Chondrocyte (in vitro differentiated cells): Measurements from ENCODE around the gene MAPRE3. TPM values are rescaled to one million over a fixed set of nuclear protein-coding genes. Genes with fewer than 3 reads are reported as not detected.

Source experiments
- DNase-seq: peaks from one replicate; pipeline ENCODE4 v3.0.0; 2021; ENCODE audit warnings: mixed read lengths, low spot score
- H3K27ac Mint-ChIP-seq: one replicate; pipeline ENCODE4 v1.8.0; 2021; ENCODE audit warnings: mild to moderate bottlenecking, moderate library complexity, mixed read lengths; ENCODE audit not compliant: unreplicated experiment
- H3K27me3 Mint-ChIP-seq: 2 replicates; pipeline ENCODE4 v1.8.0; 2021; ENCODE audit warnings: low read depth, mixed read lengths
- H3K36me3 Mint-ChIP-seq: 2 replicates; pipeline ENCODE4 v1.8.0; 2021; ENCODE audit warnings: low read depth, mixed read lengths
- H3K4me1 Mint-ChIP-seq: 2 replicates; pipeline ENCODE4 v1.8.0; 2021; ENCODE audit warnings: low read depth, mild to moderate bottlenecking, mixed read lengths
- H3K4me3 Mint-ChIP-seq: one replicate; pipeline ENCODE4 v1.8.0; 2021; ENCODE audit warnings: mild to moderate bottlenecking, moderate library complexity, mixed read lengths; ENCODE audit not compliant: unreplicated experiment
- H3K9me3 Mint-ChIP-seq: 2 replicates; pipeline ENCODE4 v1.8.0; 2021; ENCODE audit warnings: low read depth, mixed read lengths
- total RNA-seq: library from RNA; stranded (reverse); gene quantifications from 3 replicates; pipeline ENCODE4 v1.2.1, GENCODE V29; 2021
- TF ChIP-seq, protein P1 (sequence below): fragments of 200-600 bp; sonication (generic); IDR thresholded peaks from 2 replicates; pipeline ENCODE4 v1.5.0; 2021; ENCODE audit warnings: antibody characterized with exemption, mild to moderate bottlenecking, moderate library complexity

Gene MAPRE3
- total RNA-seq, 1 donor from 2014 or later: 12.3 TPM

DNA sequence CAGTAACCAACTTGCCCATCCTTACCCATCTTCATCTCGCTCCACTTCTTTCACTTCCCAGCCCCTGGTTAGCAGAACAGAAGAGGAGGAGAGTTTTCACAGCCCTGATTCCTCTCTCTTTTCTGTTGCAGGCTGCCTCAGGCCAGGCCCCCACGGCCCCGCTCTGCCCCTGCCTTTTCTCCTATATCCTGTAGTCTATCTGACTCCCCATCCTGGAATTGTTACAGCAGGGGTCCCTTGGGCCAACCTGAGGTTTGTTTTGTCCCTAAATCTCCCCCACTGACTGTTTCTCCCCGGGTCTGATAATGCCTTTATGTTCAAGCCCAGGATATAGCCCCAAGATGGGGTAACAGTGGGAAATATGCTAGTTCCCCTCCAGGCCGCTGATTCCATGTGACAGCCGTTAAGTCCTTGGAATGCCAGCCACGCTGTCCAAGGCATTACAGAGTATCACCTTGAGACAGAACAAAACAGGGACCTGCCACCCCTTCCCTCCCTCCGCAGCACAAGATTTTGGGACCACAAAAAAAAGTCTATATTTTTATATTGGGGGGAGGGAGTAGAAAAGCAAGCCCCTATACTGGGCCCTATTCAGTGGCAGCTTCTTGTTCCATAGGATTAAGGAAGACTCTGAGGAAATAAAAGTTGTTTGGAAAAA lies 99.7 kb downstream of the MAPRE3 start:
- H3K4me3 Mint-ChIP-seq: peak overlapping the region; percentile 96
- no peaks in the 10 kb centered on the region for H3K9me3 Mint-ChIP-seq
- H3K4me1 Mint-ChIP-seq: peaks cover 67% of the 10 kb centered on the region
- DNase-seq: no peak
- peaks cover 17% of the 10 kb centered on the region for H3K36me3 Mint-ChIP-seq
- TF ChIP-seq, protein P1, sequence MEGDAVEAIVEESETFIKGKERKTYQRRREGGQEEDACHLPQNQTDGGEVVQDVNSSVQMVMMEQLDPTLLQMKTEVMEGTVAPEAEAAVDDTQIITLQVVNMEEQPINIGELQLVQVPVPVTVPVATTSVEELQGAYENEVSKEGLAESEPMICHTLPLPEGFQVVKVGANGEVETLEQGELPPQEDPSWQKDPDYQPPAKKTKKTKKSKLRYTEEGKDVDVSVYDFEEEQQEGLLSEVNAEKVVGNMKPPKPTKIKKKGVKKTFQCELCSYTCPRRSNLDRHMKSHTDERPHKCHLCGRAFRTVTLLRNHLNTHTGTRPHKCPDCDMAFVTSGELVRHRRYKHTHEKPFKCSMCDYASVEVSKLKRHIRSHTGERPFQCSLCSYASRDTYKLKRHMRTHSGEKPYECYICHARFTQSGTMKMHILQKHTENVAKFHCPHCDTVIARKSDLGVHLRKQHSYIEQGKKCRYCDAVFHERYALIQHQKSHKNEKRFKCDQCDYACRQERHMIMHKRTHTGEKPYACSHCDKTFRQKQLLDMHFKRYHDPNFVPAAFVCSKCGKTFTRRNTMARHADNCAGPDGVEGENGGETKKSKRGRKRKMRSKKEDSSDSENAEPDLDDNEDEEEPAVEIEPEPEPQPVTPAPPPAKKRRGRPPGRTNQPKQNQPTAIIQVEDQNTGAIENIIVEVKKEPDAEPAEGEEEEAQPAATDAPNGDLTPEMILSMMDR: no peak
- H3K27ac Mint-ChIP-seq: peak overlapping the region; percentile 94
- no peaks in the 10 kb centered on the region for H3K27me3 Mint-ChIP-seq

DNA sequence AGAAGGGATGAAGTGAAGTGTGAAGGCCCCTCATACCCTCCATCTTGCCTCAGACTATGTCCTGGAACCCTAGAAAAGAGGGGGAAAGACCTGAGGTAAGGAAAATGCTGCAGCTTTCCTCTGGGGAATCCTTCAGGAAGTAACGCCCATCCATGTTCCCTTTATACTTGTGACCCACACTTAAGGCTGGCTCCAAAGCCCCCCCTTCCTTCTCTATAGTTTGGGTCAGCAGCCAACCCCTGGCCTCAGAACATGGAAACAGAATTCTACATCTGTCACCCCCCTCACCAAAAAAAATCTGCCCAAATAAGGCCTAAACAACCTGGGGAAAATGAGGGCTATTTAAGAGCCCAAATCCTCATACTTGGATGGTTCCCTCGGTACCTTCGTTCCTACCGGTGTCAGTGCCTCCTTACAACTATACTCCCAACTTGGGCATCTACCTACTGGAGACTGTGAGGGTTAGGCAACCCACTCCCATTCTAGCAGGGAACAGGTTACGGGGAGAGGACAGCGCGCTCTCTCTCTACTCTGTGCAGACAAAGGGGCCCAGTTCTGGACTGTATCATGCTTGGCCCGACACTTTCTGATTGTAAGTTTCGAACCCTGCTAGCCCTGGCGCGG lies 100.3 kb downstream of the MAPRE3 start:
- no peaks in the 10 kb centered on the region for H3K27me3 Mint-ChIP-seq
- TF ChIP-seq, protein P1: no peak
- H3K27ac Mint-ChIP-seq: peak overlapping the region; percentile 94
- no peaks in the 10 kb centered on the region for H3K9me3 Mint-ChIP-seq
- no peak for DNase-seq
- peak overlapping the region; percentile 96 for H3K4me3 Mint-ChIP-seq
- peaks cover 17% of the 10 kb centered on the region for H3K36me3 Mint-ChIP-seq
- H3K4me1 Mint-ChIP-seq: peaks cover 68% of the 10 kb centered on the region

- TF ChIP-seq, protein P1: peak; percentile 18
- Mint-ChIP-seq H3K4me3 (peak within 1 kb of the TSS; percentile 96), H3K36me3 (peaks cover 13% of the 10 kb centered on the region), H3K27ac (peak within 1 kb of the TSS; percentile 94), H3K9me3 (no peaks in the 10 kb centered on the region), H3K4me1 (peaks cover 70% of the 10 kb centered on the region), H3K27me3 (no peaks in the 10 kb centered on the region)
- peak; percentile 97 for DNase-seq
These were observed 101.0 kb downstream of the MAPRE3 start, which contains the start of gene OST4 for GRCh38 chr2:27071277-27071989. OST4 (minus strand) TSS chr2:27071654.

- Mint-ChIP-seq H3K27ac (peak overlapping the region; percentile 94), H3K27me3 (no peaks in the 10 kb centered on the region), H3K4me3 (peak overlapping the region; percentile 79), H3K36me3 (peaks cover 13% of the 10 kb centered on the region), H3K4me1 (peaks cover 75% of the 10 kb centered on the region), H3K9me3 (no peaks in the 10 kb centered on the region)
- no peak for DNase-seq
- TF ChIP-seq, protein P1: no peak
These were observed 101.8 kb downstream of the MAPRE3 start for GRCh38 chr2:27071990-27072830.
